ENCODE results near the gene SDHA.
"Not testable (repeated sequence)": the region's sequence is repeated elsewhere in the genome, so short reads cannot be mapped to it uniquely, and the experiment has no call there.

- not testable (repeated sequence) for TF ChIP-seq REST (tag by site-specific recombination; IDR thresholded peaks at IDR 0.05); ZNF776 (tag by site-specific recombination; IDR thresholded peaks at IDR 0.05; ENCODE audit: borderline replicate concordance); ZNF138 (tag by site-specific recombination; IDR thresholded peaks at IDR 0.05; ENCODE audit: borderline replicate concordance); CTCF (tag by site-specific recombination; IDR thresholded peaks at IDR 0.05); TCF7L2 (IDR thresholded peaks at IDR 0.05; ENCODE audit: borderline replicate concordance, low read depth, low read length); REPIN1 (tag by site-specific recombination; IDR thresholded peaks at IDR 0.05; ENCODE audit: low read depth); MZF1 (tag by site-specific recombination; IDR thresholded peaks at IDR 0.05; ENCODE audit: borderline replicate concordance)
Observed at GRCh38 chr5:241045-241669, 23.0 kb downstream of the SDHA start.
